OCI-LY3 (cell line): ENCODE measurements around the gene IGSF5.

Experiments used
- CTCF ChIP-seq: fragments of 200-600, 300-600 bp; sonication (generic); IDR thresholded peaks from 2 replicates; pipeline ENCODE4 v1.5.1; 2014; ENCODE audit warnings: antibody characterized with exemption, low read length, low read depth
- EZH2phosphoT487 ChIP-seq: fragments of 200-600 bp; shearing (Covaris generic); IDR thresholded peaks from 2 replicates; pipeline ENCODE4 v1.6.1; 2018; ENCODE audit warnings: antibody characterized with exemption, mixed run types, low read depth

DNA sequence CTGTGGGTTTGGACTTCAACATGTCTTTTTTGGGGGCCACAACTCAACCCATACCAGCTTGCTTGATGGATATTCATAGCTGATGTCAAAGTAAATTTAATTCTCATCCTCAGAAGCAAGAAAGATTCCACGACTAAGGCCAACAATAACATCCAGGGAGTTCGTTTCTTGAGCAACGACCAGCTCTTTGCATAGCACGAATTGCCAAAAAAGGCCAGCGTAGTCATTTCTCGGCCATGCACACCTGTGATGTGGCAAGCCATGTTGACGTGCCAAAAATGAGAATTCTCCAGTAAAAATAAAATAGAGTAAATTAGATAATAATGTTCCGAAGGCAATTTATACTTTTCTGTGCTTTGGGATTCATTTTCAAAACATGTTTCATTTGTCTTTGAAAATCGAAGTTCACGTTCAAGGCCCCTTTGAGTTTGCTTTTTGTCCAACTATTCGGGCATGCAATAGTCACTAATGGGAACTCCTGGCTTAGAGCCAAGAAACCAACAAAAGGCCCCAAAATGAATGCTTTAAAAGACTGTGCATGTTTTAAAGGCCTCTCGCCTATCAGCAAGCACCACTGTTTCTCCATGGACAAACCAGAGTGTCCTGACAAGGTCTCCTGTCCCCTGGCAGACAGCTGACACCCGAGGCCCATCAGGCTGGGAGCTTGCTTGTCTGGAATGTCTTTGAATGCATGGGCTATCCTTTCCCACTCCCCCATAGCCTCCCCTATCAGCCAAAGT, 14.4 kb upstream of the IGSF5 start:
- TF ChIP-seq CTCF (no peak), EZH2phosphoT487 (no peak)
